GM21515 (cell line): ENCODE measurements around the gene MCF2L.

Experiments
- ATAC-seq: cut with Tn5 transposase; IDR thresholded peaks from one replicate; pipeline ENCODE4 v1.9.1; 2021; ENCODE audit not compliant: unreplicated experiment

The MCF2L gene

GRCh38 chr13:113060557-113061270, 91.7 kb downstream of the MCF2L start:
- no peak for ATAC-seq

GRCh38 chr13:113061271-113061625, 92.2 kb downstream of the MCF2L start:
- no peak for ATAC-seq

- no peak for ATAC-seq
Measured at GRCh38 chr13:113061796-113062425, 92.9 kb downstream of the MCF2L start.

GRCh38 chr13:113062691-113063090, 93.7 kb downstream of the MCF2L start:
- no peak for ATAC-seq

- ATAC-seq = no peak
Measured at GRCh38 chr13:113063091-113063491, 94.1 kb downstream of the MCF2L start.

GRCh38 chr13:113064000-113064533, 95.1 kb downstream of the MCF2L start:
- ATAC-seq = no peak

GRCh38 chr13:113064534-113065405, 95.8 kb downstream of the MCF2L start:
- no peak for ATAC-seq

GRCh38 chr13:113065406-113066141, 96.6 kb downstream of the MCF2L start:
- no peak for ATAC-seq

GRCh38 chr13:113066142-113066455, 97.1 kb downstream of the MCF2L start:
- ATAC-seq = no peak

GRCh38 chr13:113066746-113067145, 97.7 kb downstream of the MCF2L start:
- ATAC-seq = no peak

GRCh38 chr13:113069861-113070805, 101.1 kb downstream of the MCF2L start:
- no peak for ATAC-seq

- no peak for ATAC-seq
Measured at GRCh38 chr13:113070855-113071254, 101.8 kb downstream of the MCF2L start.

- ATAC-seq = no peak
Measured at GRCh38 chr13:113072376-113072775, 103.4 kb downstream of the MCF2L start.

- no peak for ATAC-seq
Measured at GRCh38 chr13:113073942-113074341, 104.9 kb downstream of the MCF2L start.

- ATAC-seq = no peak
Measured at GRCh38 chr13:113074401-113074800, 105.4 kb downstream of the MCF2L start.

- ATAC-seq = no peak
Measured at GRCh38 chr13:113074876-113075275, 105.9 kb downstream of the MCF2L start.

GRCh38 chr13:113075711-113076110, 106.7 kb downstream of the MCF2L start:
- ATAC-seq = no peak

- ATAC-seq = no peak
Measured at GRCh38 chr13:113076681-113077401, 107.8 kb downstream of the MCF2L start.

- ATAC-seq = no peak
Measured at GRCh38 chr13:113077566-113077952, 108.5 kb downstream of the MCF2L start.
